Upper lobe of left lung (tissue), 4 donors: Measurements from ENCODE around the gene CAMK1D.

Experiments
- EP300 ChIP-seq, 4 donors: sonication (generic); formaldehyde crosslinking; IDR thresholded peaks; one replicate each; pipeline ENCODE4 v1.5.1; 2017; ENCODE audit warnings: antibody characterized with exemption in 4 of 4, control low read depth in 2 of 4
- TF ChIP-seq, protein P1 (sequence below), 6 experiments: fragments of 450-650 bp in 4 of 6; fragments of 200-600 bp in 2 of 6; sonication (generic) in 2 of 6; IDR thresholded peaks; one replicate each; pipeline ENCODE4 v1.5.1; 2016 to 2019; ENCODE audit warnings: antibody characterized with exemption in 6 of 6

DNA sequence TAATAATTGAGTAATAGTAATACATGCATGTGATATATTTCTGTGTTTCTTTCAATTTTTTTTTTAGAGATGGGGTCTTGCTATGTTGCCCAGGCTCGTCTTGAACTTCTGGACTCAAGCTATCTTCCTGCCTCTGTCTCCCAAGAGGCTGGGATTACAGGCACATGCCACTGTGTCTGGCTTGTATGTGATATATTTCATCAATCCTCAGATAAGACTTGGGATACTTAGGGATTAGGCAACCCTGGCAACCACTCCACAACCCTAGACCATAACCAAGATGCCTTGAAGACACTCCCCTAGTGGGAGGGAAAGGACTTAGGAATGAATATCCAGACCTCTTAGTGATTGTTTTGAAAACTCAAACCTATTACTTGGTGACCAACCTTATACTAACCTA lies 497.4 kb downstream of the CAMK1D start:
- TF ChIP-seq EP300 (IDR thresholded peaks at IDR 0.05), result no peak
- TF ChIP-seq, protein P1, sequence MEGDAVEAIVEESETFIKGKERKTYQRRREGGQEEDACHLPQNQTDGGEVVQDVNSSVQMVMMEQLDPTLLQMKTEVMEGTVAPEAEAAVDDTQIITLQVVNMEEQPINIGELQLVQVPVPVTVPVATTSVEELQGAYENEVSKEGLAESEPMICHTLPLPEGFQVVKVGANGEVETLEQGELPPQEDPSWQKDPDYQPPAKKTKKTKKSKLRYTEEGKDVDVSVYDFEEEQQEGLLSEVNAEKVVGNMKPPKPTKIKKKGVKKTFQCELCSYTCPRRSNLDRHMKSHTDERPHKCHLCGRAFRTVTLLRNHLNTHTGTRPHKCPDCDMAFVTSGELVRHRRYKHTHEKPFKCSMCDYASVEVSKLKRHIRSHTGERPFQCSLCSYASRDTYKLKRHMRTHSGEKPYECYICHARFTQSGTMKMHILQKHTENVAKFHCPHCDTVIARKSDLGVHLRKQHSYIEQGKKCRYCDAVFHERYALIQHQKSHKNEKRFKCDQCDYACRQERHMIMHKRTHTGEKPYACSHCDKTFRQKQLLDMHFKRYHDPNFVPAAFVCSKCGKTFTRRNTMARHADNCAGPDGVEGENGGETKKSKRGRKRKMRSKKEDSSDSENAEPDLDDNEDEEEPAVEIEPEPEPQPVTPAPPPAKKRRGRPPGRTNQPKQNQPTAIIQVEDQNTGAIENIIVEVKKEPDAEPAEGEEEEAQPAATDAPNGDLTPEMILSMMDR (IDR thresholded peaks at IDR 0.05), result no peak
